Stimulated activated CD4-positive, alpha-beta T cell treated with anti-CD3 and anti-CD28 coated beads, Interleukin-4, amount 100 ng/mL, for 1 hour (primary cell): Measurements from ENCODE around the gene PINLYP.
"Not testable (repeated sequence)": the region's sequence is repeated elsewhere in the genome, so short reads cannot be mapped to it uniquely, and the experiment has no call there.

Experiments
- DNase-seq: peaks from one replicate; pipeline ENCODE4 v3.0.0-alpha.2; 2020

PINLYP gene

GRCh38 chr19:43575156-43575950, at the start of gene PINLYP, which contains the start of gene XRCC1:
TSS of gene PINLYP (plus strand) at chr19:43575801. CDS start at chr19:43577192, 1,391 bp downstream.
TSS of gene XRCC1 (minus strand) at chr19:43575527. CDS start at chr19:43575458, 69 bp downstream.
- DNase-seq, result peak; percentile 95

DNA sequence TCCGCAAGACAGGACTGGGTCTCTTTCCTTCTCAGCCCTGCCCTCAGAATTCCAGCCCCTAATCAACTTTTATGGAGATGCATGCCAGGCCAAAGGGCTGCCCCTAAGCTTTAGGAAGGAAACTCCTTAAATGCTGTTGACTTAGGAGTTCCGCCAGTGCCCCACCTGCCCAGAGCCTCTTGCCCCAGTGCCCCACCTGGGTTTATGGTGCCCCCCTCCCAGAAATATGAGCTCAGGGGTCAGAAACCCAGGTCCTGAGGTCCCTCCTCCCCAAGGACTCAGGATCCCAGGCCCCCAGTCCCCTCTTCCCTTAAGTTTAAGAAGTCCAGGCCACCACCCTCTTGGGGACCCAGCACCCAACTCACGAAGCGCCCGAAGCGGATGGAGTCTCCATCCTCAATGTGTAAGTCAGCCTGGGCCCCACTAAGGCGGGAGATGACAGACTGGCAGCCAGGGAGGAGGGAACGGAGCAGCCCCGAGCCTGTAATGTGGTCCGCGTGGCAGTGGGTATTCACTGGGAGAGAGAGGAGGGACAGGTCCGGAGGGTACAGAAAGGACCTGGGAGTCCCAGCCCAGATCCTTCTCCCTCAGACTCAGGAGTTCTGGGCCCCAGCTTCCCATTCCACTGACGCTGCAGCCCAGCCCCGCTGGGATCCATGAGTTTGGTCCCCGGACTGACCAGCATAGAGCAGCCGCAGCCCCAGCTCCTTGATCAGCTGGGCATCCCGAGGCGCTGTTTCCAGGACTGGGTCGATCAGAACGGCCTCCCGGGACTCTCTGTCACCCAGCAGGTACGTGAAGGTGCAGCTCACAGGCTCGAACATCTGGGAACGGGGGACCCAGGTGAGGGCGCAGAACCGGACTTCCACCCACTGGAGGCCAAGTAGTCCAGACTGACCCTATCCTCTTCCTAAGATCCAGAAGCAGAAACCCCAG, 49.5 kb upstream of the PINLYP start:
- peak; percentile 36 for DNase-seq

DNA sequence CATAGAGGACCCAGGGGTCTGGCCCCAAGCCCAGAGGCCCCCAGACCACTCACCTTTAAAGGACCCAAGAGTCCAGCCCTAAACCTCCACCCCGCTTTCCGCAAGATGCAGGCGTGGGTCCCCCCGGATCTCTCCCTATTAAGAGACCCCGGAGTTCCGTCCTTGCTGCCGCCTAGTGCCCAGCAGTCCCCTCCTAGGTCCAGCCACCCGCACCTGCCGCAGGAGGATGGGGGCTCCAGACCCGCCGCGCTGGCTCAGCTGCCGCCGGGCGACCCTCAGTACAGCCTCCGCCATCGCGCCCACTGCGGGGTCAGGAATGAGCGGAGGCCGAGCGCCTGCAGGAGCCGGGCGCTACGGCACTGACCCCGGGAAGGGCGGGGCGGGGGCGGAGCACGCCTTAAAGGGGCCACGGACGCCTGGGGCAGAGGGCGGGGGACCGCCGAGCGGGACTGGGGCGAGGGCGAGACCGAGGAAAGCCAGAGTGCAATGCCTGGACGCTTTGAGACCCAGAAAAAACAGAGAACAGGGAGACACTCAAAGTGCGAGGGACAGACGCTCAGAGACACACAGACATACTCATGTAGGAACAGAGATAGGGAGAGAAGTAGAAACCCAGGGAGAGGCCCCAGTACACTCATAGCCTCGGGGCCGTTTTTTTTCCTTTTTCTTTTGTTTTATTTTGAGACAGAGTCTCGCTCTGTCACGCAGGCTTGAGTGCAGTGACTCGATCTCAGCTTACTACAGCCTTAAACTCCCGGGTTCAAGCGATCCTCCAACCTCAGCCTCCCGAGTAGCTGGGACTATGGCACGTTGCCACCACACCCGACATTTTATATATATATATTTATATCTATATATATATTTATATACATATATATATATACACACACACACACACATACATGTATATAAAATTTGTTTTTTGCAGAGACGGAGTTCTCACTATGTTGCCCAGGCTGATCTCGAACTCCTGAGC, 48.4 kb upstream of the PINLYP start, which contains the start of gene ETHE1:
TSS of gene ETHE1 (minus strand) at position 318 of the 976 bp plus-strand sequence. CDS start at position 294, 24 bp downstream.
- peak; percentile 79 for DNase-seq

- DNase-seq, result no peak
Observed at GRCh38 chr19:43527860-43528622, 47.6 kb upstream of the PINLYP start.

GRCh38 chr19:43532571-43532961, 43.0 kb upstream of the PINLYP start:
- DNase-seq, result no peak

- DNase-seq, result peak; percentile 86
Observed at GRCh38 chr19:43532962-43533545, 42.5 kb upstream of the PINLYP start, which contains the start of gene ZNF575. TSS of gene ZNF575 (plus strand) at chr19:43533188. CDS start at chr19:43534423, 1,235 bp downstream.

- peak; percentile 93 for DNase-seq
Observed at GRCh38 chr19:43533546-43534304, 41.9 kb upstream of the PINLYP start.

DNA sequence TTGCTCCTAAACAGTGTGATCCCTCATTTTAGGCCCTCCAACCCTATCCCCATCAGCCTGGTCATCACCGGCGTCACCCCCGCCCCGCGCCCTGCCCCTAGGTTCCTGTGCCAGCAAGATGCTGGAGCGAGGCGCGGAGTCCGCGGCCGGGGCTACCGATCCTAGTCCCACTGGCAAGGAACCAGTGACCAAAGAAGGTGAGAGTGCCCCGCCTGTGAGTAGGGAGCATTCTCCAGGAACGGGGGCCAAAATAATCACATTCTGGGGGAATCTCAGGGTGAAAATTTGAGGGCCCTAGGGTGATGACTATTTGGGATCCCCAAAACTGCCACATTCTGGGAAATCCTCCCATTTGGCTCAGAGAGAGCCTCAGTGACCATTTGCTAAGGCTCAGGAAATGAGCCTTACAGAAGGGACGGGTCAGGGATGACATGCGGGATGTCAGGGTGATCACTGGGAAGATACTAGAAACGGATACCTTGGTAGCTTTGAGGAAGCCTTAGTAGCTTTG, 41.2 kb upstream of the PINLYP start:
- no peak for DNase-seq

DNA sequence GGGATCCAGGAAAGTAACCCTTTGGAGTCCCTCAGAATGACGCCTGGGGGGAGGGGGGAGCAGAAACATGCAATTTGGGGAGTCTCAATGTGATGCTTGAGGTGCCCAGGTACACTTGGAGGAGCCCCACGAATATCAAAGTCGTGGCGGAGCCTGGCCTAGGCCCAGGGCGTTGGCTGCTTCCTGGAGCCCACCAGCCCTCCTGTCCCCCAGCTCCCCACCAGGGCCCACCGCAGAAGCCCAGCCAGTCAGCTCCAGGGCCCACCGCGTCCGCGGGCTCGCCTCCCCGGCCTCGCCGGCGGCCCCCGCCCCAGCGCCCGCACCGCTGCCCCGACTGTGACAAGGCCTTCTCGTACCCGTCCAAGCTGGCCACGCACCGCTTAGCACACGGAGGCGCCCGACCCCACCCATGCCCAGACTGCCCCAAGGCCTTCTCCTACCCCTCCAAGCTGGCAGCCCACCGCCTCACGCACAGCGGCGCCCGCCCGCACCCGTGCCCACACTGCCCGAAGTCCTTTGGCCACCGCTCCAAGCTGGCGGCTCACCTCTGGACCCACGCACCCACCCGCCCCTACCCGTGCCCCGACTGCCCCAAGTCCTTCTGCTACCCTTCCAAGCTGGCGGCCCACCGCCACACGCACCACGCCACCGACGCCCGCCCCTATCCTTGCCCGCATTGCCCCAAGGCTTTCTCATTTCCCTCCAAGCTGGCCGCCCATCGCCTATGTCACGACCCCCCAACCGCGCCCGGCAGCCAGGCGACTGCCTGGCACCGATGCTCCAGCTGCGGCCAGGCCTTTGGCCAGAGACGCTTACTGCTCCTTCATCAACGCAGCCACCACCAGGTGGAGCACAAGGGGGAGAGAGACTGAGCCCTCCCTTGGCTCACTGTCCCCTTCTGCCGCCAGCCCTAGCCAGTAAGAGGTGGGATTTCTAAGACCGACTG, 40.5 kb upstream of the PINLYP start:
- DNase-seq, result peak; percentile 45

DNA sequence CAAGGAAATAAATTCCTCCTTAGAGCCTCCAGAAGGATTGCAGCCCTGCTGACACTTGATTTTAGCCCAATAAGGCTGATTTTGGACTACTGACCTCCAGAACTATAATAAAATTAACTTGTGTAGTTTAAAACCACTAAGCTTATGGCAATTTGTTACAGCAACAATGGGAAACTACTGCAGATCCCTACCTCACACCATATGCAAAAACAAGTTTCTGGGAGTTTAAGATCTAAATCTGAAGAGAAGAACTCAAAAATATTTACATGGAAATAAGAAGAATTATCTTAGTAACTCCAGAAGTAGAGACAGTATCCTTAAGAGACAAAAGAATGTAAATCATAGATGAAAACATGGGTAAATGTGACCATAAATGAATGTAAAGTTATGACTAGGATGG, 36.7 kb upstream of the PINLYP start:
- DNase-seq, result no peak

DNA sequence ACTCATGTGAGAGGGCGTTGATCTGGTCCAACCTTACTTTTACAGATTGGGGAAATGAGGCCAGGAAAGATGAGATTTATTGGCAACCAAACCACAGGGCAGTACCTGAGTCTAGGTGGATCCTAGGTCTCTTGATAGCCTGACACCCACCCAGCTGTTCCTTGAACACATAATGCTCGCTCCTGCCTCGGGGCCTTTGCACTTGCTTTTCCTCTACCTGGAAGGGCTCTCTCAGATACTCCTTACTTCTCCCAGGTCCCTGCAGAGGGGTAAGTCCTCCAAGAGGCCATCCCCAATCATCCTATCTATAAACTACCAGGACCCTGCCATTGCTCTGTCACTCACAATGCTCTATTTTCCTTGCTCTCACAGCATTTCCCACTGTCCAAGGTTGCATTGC, 35.2 kb upstream of the PINLYP start:
- no peak for DNase-seq

DNA sequence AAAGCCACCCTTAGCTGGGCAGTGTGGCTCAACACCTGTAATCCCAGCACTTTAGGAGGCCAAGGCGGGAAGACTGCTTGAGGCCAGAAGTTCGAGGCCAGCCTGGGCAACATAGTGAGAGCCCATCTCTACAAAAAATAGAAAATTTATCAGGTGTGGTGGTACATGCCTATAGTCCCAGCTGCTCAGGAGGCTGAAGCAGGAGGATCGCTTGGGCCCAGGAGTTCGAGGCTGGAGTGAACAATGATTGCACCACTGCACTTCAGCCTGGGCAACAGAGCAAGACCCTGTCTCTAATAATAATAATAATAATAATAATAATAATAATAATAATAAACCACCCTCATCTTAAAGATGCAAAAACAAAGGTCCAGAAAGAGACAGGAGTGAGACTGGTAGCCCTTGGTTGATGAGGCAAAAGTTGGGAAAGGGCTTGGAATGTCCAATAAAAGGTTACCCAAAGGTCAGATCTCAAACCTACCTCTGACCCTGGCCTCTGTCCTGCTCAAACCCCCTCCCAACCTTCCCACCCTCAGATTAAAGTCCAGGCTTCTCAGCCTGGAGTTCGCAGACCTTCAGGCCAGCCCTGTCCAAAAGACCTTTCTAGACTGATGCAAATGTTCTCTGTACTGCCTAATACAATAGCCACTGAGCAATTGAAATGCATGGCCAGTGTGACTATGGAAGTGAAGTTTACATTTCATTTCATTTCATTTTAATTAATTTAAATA, 33.5 kb upstream of the PINLYP start:
- no peak for DNase-seq

GRCh38 chr19:43544077-43544476, 31.5 kb upstream of the PINLYP start:
- no peak for DNase-seq

DNA sequence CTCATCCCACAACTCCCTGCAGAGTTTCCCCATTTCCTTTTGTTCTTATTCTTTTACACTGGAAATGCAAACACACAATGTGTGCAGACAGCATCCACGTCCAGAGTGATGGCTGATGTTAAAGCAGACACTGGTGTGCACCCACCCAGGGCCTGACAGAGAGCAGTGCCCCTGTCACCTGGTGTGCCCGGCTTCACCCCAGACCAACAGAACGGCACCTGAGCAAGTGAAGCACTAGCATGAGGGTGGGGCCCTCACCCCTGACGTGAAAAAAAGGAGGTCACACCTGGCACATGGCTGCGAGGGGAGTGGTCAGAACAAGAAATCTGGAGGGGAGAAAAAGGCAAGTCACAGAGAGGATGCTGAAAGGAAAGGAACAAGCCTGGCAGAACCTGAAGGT, 30.3 kb upstream of the PINLYP start:
- DNase-seq, result no peak

DNA sequence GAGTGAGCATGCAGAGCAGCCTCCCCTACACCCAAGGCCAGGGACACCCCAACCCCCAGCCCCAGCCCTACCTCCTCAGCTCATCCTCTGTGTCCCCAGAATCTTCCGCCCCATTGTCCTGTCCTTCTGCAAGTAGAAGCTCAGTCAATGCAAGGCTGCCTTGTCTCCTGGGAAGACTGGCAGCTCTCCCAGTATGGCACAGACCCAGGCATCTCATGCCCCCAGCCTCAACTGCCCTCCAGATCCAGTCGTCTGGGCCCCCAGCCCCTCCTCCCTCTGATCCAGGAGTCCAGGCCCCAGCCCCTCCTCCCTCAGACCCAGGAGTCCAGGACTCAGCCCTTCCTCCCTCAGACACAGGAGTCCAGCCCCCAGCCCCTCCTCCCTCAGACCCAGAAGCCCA, 29.6 kb upstream of the PINLYP start:
- no peak for DNase-seq

DNA sequence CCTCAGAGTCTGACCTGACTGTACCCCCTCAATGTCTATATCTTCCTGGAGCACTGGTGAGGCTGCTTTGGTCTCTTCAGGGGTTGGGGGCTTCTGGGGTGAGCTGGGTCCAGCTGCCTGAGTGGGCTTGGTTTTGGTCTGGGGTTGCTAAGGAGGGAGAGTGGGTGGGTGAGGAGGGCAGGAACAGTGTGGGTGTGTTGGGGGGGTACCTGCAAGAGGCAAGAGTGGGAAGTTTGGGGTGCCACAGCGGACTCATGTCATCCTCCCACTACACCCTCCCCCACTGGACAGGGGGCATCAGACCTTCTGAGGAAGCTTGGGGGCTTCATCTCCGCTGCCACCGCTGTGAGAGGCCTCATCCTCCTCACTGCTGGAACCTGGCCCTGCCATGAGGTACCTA, 29.0 kb upstream of the PINLYP start:
- no peak for DNase-seq

- not testable (repeated sequence) for DNase-seq
Observed at GRCh38 chr19:43547926-43548325, 27.7 kb upstream of the PINLYP start.

DNA sequence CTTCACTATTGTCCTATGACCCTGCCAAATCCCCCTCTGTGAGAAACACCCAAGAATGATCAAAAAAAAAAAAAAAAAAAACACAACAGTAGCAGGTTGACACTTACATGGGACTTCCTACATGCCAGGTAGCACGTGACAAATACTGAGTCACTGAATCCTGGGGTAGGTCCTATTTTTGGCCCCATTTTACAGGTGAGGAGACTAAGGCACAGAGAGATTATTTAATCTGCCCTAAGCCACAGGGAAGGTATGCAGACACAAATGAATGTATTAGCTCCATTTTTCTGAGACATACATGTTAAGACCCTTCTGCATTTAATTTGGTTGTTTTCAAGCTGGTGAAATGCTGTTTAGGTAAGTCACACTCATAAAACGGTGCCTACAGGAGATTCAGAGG, 26.9 kb upstream of the PINLYP start:
- no peak for DNase-seq
